Large intestine (tissue), 3 donors: ENCODE data around the gene CAMK2B. TPM values are rescaled to one million over a fixed set of nuclear protein-coding genes. Genes with fewer than 3 reads are reported as not detected.

ENCODE experiments used
- DNase-seq, 2 donors: peaks; one replicate each; pipeline versions ENCODE4 v3.0.0 to v3.0.0-alpha.2; 2013
- H3K27ac ChIP-seq: one replicate; pipeline ENCODE4 v1.5.1; 2013; ENCODE audit warnings: low read length
- H3K27me3 ChIP-seq: 2 replicates; pipeline ENCODE4 v1.6.1; 2013; ENCODE audit warnings: low read length; ENCODE audit not compliant: control insufficient read depth, insufficient read depth
- H3K36me3 ChIP-seq: 2 replicates; pipeline ENCODE4 v1.6.1; 2013; ENCODE audit warnings: low read length; ENCODE audit not compliant: control insufficient read depth, insufficient read depth
- H3K4me1 ChIP-seq: one replicate; pipeline ENCODE4 v1.6.1; 2013; ENCODE audit warnings: low read length; ENCODE audit not compliant: control insufficient read depth, insufficient read depth
- H3K4me3 ChIP-seq: one replicate; pipeline ENCODE4 v1.5.1; 2013; ENCODE audit warnings: low read length
- H3K9me3 ChIP-seq: one replicate; pipeline ENCODE4 v1.6.1; 2013; ENCODE audit warnings: mild to moderate bottlenecking, low read depth, low read length, moderate library complexity; ENCODE audit not compliant: control insufficient read depth
- WGBS: methylation state at CpG from one replicate; pipeline ENCODE4 v1.1.5; 2013; ENCODE audit warnings: low lambda C conversion rate; ENCODE audit not compliant: insufficient coverage; 5-methylcytosine and 5-hydroxymethylcytosine counted together
- polyA plus RNA-seq: library from polyadenylated mRNA; unstranded; fragments of 120-200 nt; gene quantifications from one replicate; pipeline ENCODE4 v1.2.1, GENCODE V29; 2013

Gene CAMK2B
- polyA plus RNA-seq, 1 donor = 4.4 TPM

- Histone ChIP-seq H3K36me3 (no peaks in the 10 kb centered on the region), H3K27me3 (peaks cover 5% of the 10 kb centered on the region), H3K4me1 (no peaks in the 10 kb centered on the region), H3K27ac (no peak overlapping the region), H3K4me3 (no peak overlapping the region), H3K9me3 (no peaks in the 10 kb centered on the region)
- no CpG with 5 or more reads among the region's 22 CpGs for WGBS
- no peak for DNase-seq
Measured at GRCh38 chr7:44273681-44274622, 51.4 kb downstream of the CAMK2B start.

DNA sequence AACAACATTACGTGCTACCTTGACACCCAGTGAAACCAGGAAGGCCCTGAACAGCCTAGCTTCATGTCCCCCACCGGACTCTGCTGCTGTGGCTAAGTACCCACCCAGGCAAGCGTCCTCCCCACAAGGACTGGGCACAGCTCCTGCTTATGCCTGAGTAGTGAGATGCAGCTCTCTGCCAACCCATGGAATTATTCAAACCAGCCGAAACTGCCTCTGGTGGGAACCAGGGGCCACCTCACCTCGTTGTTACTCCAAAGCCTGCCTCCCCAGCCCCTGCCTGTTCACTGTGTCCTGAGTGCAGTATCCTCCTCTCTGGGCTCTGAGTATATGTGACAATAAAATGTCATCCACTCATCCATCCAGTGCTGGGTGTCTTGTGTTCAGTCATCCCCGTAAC is 52.4 kb downstream of the CAMK2B start:
- no peaks in the 10 kb centered on the region for H3K9me3 ChIP-seq
- DNase-seq = no peak
- no peak overlapping the region for H3K4me3 ChIP-seq
- no CpG with 5 or more reads among the region's 6 CpGs for WGBS
- H3K4me1 ChIP-seq = no peaks in the 10 kb centered on the region
- peaks cover 5% of the 10 kb centered on the region for H3K27me3 ChIP-seq
- H3K27ac ChIP-seq = no peak overlapping the region
- H3K36me3 ChIP-seq = no peaks in the 10 kb centered on the region

- Histone ChIP-seq H3K27me3 (peaks cover 5% of the 10 kb centered on the region), H3K9me3 (no peaks in the 10 kb centered on the region), H3K4me3 (no peak overlapping the region), H3K27ac (no peak overlapping the region), H3K36me3 (no peaks in the 10 kb centered on the region), H3K4me1 (no peaks in the 10 kb centered on the region)
- WGBS = no CpG with 5 or more reads among the region's 7 CpGs
- no peak for DNase-seq
Measured at GRCh38 chr7:44272456-44272855, 52.9 kb downstream of the CAMK2B start.

DNA sequence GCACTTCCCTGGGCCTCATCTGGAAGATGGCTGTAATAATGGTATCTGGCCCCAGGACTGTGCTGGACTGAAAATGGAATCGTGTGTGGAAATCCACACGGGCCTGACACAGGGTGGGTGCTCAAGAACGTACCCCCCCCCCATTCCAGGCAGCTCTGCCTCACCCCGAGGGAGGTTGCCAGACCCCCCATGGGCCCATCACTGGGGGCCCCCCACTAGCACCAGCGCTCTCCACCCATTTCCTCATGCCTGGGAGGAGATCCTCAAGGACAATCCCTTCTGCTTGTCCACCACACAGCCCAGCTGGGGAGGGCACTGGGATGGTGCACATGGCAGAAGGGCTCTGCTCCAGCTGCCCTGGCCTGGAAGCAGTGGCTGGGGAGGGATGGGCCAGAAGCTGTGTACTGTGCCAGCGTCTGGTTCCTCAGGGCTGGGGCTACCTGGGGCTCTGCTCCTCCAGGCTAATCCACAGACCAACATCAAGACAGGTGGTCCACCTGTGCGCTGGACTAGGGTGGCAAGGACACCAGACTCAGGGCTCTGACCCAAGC is 55.4 kb downstream of the CAMK2B start:
- no peak overlapping the region for H3K27ac ChIP-seq
- no peaks in the 10 kb centered on the region for H3K36me3 ChIP-seq
- peaks cover 6% of the 10 kb centered on the region for H3K27me3 ChIP-seq
- no CpG with 5 or more reads among the region's 7 CpGs for WGBS
- no peak for DNase-seq
- H3K4me3 ChIP-seq = no peak overlapping the region
- no peaks in the 10 kb centered on the region for H3K9me3 ChIP-seq
- no peaks in the 10 kb centered on the region for H3K4me1 ChIP-seq

- DNase-seq = no peak
- WGBS = no CpG with 5 or more reads among the region's 10 CpGs
Measured at GRCh38 chr7:44269417-44269816, 56.0 kb downstream of the CAMK2B start.

GRCh38 chr7:44268671-44269070 is 56.7 kb downstream of the CAMK2B start:
- no CpG with 5 or more reads among the region's 5 CpGs for WGBS
- Histone ChIP-seq H3K27ac (no peak overlapping the region), H3K4me1 (no peaks in the 10 kb centered on the region), H3K4me3 (no peak overlapping the region), H3K27me3 (peaks cover 12% of the 10 kb centered on the region), H3K36me3 (no peaks in the 10 kb centered on the region), H3K9me3 (no peaks in the 10 kb centered on the region)
- DNase-seq = no peak

More at GRCh38 chr7:44269417-44269816, 56.0 kb downstream of the CAMK2B start:
- Histone ChIP-seq H3K4me3 (no peak overlapping the region), H3K27me3 (peaks cover 6% of the 10 kb centered on the region), H3K36me3 (no peaks in the 10 kb centered on the region), H3K9me3 (no peaks in the 10 kb centered on the region), H3K4me1 (no peaks in the 10 kb centered on the region), H3K27ac (no peak overlapping the region)

- no peaks in the 10 kb centered on the region for H3K36me3 ChIP-seq
- H3K9me3 ChIP-seq = no peaks in the 10 kb centered on the region
- no peak overlapping the region for H3K4me3 ChIP-seq
- WGBS = no CpG with 5 or more reads among the region's 21 CpGs
- H3K4me1 ChIP-seq = no peaks in the 10 kb centered on the region
- DNase-seq = no peak
- peaks cover 13% of the 10 kb centered on the region for H3K27me3 ChIP-seq
- no peak overlapping the region for H3K27ac ChIP-seq
Measured at GRCh38 chr7:44267719-44268421, 57.5 kb downstream of the CAMK2B start.

GRCh38 chr7:44267178-44267577 is 58.2 kb downstream of the CAMK2B start:
- Histone ChIP-seq H3K27ac (no peak overlapping the region), H3K4me1 (no peaks in the 10 kb centered on the region), H3K27me3 (peaks cover 14% of the 10 kb centered on the region), H3K36me3 (no peaks in the 10 kb centered on the region), H3K9me3 (no peaks in the 10 kb centered on the region), H3K4me3 (no peak overlapping the region)
- no peak for DNase-seq
- no CpG with 5 or more reads among the region's 3 CpGs for WGBS

- no peaks in the 10 kb centered on the region for H3K4me1 ChIP-seq
- peaks cover 16% of the 10 kb centered on the region for H3K27me3 ChIP-seq
- WGBS = no CpG with 5 or more reads among the region's 8 CpGs
- no peaks in the 10 kb centered on the region for H3K36me3 ChIP-seq
- no peaks in the 10 kb centered on the region for H3K9me3 ChIP-seq
- no peak overlapping the region for H3K4me3 ChIP-seq
- no peak for DNase-seq
- H3K27ac ChIP-seq = no peak overlapping the region
Measured at GRCh38 chr7:44266526-44266925, 58.9 kb downstream of the CAMK2B start.

- no peaks in the 10 kb centered on the region for H3K36me3 ChIP-seq
- no CpG with 5 or more reads among the region's 8 CpGs for WGBS
- no peaks in the 10 kb centered on the region for H3K4me1 ChIP-seq
- no peak overlapping the region for H3K27ac ChIP-seq
- H3K27me3 ChIP-seq = peaks cover 16% of the 10 kb centered on the region
- H3K4me3 ChIP-seq = no peak overlapping the region
- no peak for DNase-seq
- H3K9me3 ChIP-seq = no peaks in the 10 kb centered on the region
Measured at GRCh38 chr7:44265728-44266127, 59.7 kb downstream of the CAMK2B start.
